ENCODE measurements around the gene SEMA5A. TPM values are rescaled to one million over a fixed set of nuclear protein-coding genes. Genes with fewer than 3 reads are reported as not detected.

Gene SEMA5A
- total RNA-seq, 4 donors from 2014 or later: 2.3 to 4.7 (median 3.7) TPM

DNA sequence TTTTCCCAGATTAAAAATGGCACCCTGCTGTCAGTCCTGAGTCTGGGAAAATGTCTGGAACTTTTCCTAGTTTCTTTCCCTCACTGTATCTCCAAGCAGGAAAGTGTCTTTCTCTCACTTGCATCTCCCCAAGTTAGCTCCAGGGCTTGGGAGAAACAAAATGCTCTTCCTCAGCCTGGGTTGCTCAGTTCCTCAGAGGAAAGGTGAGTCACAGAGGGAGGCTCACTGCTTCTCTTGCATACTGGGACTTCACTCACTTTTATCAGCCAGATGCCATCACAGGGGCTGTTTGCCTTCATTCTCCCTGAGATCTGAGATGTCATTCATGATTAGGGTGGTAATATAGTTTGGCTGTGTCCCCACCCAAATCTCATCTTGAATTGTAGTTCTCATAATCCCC is 519.9 kb downstream of the SEMA5A start:
- H3K4me3 ChIP-seq: no peak overlapping the region
- TF ChIP-seq, protein P1, sequence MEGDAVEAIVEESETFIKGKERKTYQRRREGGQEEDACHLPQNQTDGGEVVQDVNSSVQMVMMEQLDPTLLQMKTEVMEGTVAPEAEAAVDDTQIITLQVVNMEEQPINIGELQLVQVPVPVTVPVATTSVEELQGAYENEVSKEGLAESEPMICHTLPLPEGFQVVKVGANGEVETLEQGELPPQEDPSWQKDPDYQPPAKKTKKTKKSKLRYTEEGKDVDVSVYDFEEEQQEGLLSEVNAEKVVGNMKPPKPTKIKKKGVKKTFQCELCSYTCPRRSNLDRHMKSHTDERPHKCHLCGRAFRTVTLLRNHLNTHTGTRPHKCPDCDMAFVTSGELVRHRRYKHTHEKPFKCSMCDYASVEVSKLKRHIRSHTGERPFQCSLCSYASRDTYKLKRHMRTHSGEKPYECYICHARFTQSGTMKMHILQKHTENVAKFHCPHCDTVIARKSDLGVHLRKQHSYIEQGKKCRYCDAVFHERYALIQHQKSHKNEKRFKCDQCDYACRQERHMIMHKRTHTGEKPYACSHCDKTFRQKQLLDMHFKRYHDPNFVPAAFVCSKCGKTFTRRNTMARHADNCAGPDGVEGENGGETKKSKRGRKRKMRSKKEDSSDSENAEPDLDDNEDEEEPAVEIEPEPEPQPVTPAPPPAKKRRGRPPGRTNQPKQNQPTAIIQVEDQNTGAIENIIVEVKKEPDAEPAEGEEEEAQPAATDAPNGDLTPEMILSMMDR (IDR thresholded peaks at IDR 0.05): no peak
- no peak for TF ChIP-seq EP300 (IDR thresholded peaks at IDR 0.05)
- TF ChIP-seq POLR2A (IDR thresholded peaks at IDR 0.05): no peak
- TF ChIP-seq POLR2AphosphoS5 (IDR thresholded peaks at IDR 0.05): no peak
- no peaks in the 10 kb centered on the region for H3K36me3 ChIP-seq
- ATAC-seq: no peak
- no peaks in the 10 kb centered on the region for H3K27me3 ChIP-seq
- H3K9me3 ChIP-seq: peaks cover 0 to 37% (median 0%) of the 10 kb centered on the region in 3 donors
- no peaks in the 10 kb centered on the region for H3K4me1 ChIP-seq
- no peak overlapping the region for H3K27ac ChIP-seq

DNA sequence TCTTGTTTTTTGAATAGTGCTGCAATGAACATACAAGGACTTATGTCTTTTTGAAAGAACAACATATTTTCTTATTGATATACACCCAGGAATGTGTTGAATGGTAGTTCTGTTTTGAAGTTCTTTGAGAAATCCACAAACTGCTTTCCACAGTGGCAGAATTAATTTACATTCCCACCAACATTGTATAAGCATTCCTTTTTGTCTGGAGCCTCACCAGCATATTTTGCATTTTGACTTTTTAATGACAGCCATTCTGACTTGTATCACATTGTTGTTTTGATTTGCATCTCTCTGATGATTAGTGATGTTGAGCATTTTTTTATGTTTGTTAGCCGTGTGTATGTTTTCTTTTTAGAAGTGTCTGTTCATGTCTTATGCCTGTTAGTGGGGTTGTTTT is 524.9 kb downstream of the SEMA5A start:
- Histone ChIP-seq H3K4me3 (no peak overlapping the region), H3K27me3 (no peaks in the 10 kb centered on the region), H3K36me3 (no peaks in the 10 kb centered on the region), H3K4me1 (no peaks in the 10 kb centered on the region), H3K9me3 (peaks cover 0 to 36% (median 0%) of the 10 kb centered on the region in 3 donors), H3K27ac (no peak overlapping the region)
- TF ChIP-seq EP300 (IDR thresholded peaks at IDR 0.05): no peak
- TF ChIP-seq, protein P1 (IDR thresholded peaks at IDR 0.05): no peak
- WGBS, 2 donors (ENCODE audit: low coverage in 1 of 2): 67 to 89% methylated on average over 1 of the region's 1 CpG
- ATAC-seq: no peak

DNA sequence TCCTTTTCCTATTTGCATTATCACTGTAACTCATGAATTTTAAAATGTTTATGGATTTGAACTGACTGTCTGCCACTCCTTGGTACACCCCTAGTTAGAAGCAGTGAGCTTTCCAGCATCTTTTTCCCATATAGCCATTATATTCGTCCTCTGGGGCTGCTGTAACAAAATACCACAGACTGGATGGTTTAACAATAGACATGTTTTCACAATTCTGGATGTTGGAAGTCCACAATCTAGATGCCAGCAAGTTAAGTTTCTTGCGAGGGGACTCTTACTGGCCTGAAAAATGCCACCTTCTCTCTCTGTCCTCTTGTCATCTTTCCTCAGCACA is 530.0 kb downstream of the SEMA5A start:
- no peaks in the 10 kb centered on the region for H3K36me3 ChIP-seq
- H3K9me3 ChIP-seq: no peaks in the 10 kb centered on the region
- no peaks in the 10 kb centered on the region for H3K4me1 ChIP-seq
- H3K27ac ChIP-seq: no peak overlapping the region
- TF ChIP-seq POLR2AphosphoS5 (IDR thresholded peaks at IDR 0.05) (no peak), EP300 (IDR thresholded peaks at IDR 0.05) (no peak), POLR2A (IDR thresholded peaks at IDR 0.05) (no peak)
- TF ChIP-seq, protein P1 (IDR thresholded peaks at IDR 0.05): no peak
- no peaks in the 10 kb centered on the region for H3K27me3 ChIP-seq
- 33 to 56% methylated on average over 2 of the region's 2 CpGs for WGBS, 2 donors (ENCODE audit: low coverage in 1 of 2)
- H3K4me3 ChIP-seq: no peak overlapping the region
- no peak for ATAC-seq

DNA sequence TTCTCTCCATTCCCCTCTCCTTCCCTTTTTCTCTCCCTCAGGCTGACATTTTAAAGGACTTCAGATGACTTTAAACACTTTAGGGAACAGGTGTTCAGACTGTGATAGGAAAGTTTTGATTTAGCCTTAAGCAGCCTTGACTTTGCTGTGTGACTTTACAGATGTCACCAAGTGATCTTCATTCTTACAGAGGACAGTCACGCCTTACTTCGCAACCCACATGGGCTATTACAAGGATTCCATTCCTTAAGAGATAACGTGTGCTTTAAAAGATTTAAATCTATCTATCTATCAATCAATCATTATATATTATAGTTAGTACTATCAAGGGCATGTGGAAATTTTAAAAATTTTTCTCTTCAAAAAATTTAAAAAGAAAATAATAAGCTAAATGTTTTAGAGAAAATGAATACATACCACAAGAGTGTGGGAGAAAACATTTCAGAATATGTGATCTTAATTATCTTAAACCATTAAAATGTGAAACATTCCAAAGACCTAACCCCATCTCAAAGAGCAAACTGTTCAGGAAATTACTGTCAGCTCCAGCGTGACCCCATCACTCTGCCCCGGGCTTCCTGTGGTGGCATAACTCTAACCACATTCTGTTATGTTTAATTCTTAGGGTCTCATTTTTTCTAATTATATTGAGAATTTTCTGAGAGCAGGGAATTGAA is 530.5 kb downstream of the SEMA5A start:
- H3K27me3 ChIP-seq: no peaks in the 10 kb centered on the region
- ATAC-seq: no peak
- no peaks in the 10 kb centered on the region for H3K36me3 ChIP-seq
- TF ChIP-seq POLR2AphosphoS5 (IDR thresholded peaks at IDR 0.05): no peak
- TF ChIP-seq EP300 (IDR thresholded peaks at IDR 0.05): no peak
- TF ChIP-seq POLR2A (IDR thresholded peaks at IDR 0.05): no peak
- TF ChIP-seq, protein P1 (IDR thresholded peaks at IDR 0.05): no peak
- H3K4me3 ChIP-seq: no peak overlapping the region
- no peaks in the 10 kb centered on the region for H3K4me1 ChIP-seq
- WGBS, 2 donors (ENCODE audit: low coverage in 1 of 2): 54 to 55% methylated on average over 5 of the region's 5 CpGs
- H3K9me3 ChIP-seq: no peaks in the 10 kb centered on the region
- no peak overlapping the region for H3K27ac ChIP-seq

DNA sequence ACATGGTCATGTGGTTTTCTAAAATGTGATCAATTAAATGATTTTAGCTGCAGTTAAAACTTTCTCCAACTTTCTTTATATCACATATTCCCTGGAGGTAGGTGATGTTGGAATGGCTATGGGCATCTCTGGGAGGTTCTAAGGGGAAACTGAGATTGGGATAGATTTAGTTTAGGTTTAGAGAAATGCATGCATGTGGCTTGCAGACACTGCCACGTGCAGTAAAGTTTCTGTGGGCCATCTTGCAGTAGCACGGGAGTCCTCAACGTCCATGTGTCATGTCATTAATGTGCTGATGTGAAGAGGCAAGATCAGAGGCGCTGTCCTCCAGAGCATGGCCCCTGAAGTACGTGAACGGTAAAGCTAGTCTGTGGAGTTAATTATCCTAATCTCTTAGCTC is 532.7 kb downstream of the SEMA5A start:
- Histone ChIP-seq H3K9me3 (no peaks in the 10 kb centered on the region), H3K4me3 (no peak overlapping the region), H3K27me3 (no peaks in the 10 kb centered on the region), H3K4me1 (no peaks in the 10 kb centered on the region), H3K36me3 (no peaks in the 10 kb centered on the region), H3K27ac (no peak overlapping the region)
- no peak for TF ChIP-seq EP300 (IDR thresholded peaks at IDR 0.05)
- TF ChIP-seq POLR2AphosphoS5 (IDR thresholded peaks at IDR 0.05): no peak
- 69 to 74% methylated on average over 3 to 6 of the region's 6 CpGs for WGBS, 2 donors (ENCODE audit: low coverage in 1 of 2)
- ATAC-seq: no peak

All from gastroesophageal sphincter (tissue), 4 donors.